BLaER1 (cell line): ENCODE measurements around the gene VLDLR.
"Not testable (repeated sequence)": the region's sequence is repeated elsewhere in the genome, so short reads cannot be mapped to it uniquely, and the experiment has no call there.

ENCODE experiments used
- H3K27ac ChIP-seq: shearing (Covaris generic); formaldehyde crosslinking; 2 replicates; pipeline ENCODE4 v1.8.1; 2022
- H3K27me3 ChIP-seq: shearing (Covaris generic); formaldehyde crosslinking; 2 replicates; pipeline ENCODE4 v1.8.1; 2022
- H3K36me3 ChIP-seq: shearing (Covaris generic); formaldehyde crosslinking; 2 replicates; pipeline ENCODE4 v1.8.1; 2022
- H3K4me1 ChIP-seq: shearing (Covaris generic); formaldehyde crosslinking; 2 replicates; pipeline ENCODE4 v1.8.1; 2022
- H3K4me2 ChIP-seq: shearing (Covaris generic); formaldehyde crosslinking; 2 replicates; pipeline ENCODE4 v1.8.1; 2022
- H3K4me3 ChIP-seq: shearing (Covaris generic); formaldehyde crosslinking; 2 replicates; pipeline ENCODE4 v1.8.1; 2022
- H3K9ac ChIP-seq: shearing (Covaris generic); formaldehyde crosslinking; 2 replicates; pipeline ENCODE4 v1.8.1; 2022
- H3K9me3 ChIP-seq: shearing (Covaris generic); formaldehyde crosslinking; 2 replicates; pipeline ENCODE4 v1.8.1; 2022
- H4K20me1 ChIP-seq: shearing (Covaris generic); formaldehyde crosslinking; 2 replicates; pipeline ENCODE4 v1.8.1; 2022
- Cebpa-rat ChIP-seq: shearing (Covaris generic); IDR thresholded peaks from 2 replicates; pipeline ENCODE4 v1.8.1; 2022

The VLDLR gene

DNA sequence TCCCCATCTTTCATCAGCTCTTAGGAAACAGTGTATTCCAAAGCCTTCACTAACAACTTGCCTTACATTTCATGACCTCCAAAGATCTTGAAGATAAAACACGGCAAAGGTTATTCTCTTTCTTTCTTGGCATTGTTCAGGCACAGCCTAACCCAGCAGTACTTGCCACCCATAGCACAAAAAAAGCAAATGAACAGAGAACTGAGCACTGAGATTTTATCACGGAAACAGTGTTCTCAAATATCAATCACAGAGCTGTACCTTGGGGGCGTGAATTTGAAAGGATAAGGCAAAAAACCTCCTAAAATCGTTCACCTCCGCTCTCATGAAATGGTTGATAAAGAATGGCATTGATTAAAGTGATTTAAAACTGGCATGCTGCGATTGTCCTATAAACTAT is 78.8 kb downstream of the VLDLR start:
- H3K27me3 ChIP-seq, result no peaks in the 10 kb centered on the region

DNA sequence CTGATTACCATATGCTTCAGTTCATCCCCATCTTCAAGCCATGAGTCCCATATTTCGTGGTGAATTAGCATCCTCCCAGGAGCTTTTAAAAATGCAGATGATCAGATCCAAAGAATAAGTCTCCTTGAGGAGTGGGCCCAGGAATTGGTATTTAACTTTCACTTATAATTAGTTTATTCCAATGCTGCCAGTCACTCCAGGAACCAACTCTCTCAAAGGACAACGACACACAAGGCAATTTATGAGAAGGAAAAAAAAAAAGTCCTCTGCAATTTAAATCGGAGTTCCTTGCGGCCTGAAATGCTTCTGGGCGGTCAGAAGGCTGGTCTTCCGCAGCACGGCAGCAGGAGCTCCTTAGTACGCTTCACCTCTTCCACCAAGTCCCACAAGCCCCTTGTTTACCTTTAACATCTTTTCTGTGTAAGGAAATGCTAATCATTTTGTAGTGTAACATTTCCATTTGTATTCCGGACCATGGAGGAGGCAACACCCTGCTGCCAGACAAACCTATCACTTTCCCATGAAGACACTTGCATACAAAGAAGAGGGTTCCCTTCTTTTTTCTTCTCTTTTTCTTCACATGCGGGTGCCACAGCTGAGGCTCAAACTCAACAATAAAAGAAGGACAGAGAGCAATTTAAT is 79.4 kb downstream of the VLDLR start:
- H3K27ac ChIP-seq, result no peak overlapping the region
- no peak overlapping the region for H3K9ac ChIP-seq
- no peak for TF ChIP-seq Cebpa-rat
- H3K9me3 ChIP-seq, result no peaks in the 10 kb centered on the region
- H3K4me1 ChIP-seq, result no peaks in the 10 kb centered on the region
- no peaks in the 10 kb centered on the region for H3K36me3 ChIP-seq
- no peak overlapping the region for H3K4me2 ChIP-seq
- no peaks in the 10 kb centered on the region for H3K27me3 ChIP-seq
- no peak overlapping the region for H3K4me3 ChIP-seq
- H4K20me1 ChIP-seq, result no peaks in the 10 kb centered on the region

More for the DNA sequence above, 78.8 kb downstream of the VLDLR start:
- no peaks in the 10 kb centered on the region for H3K36me3 ChIP-seq
- no peak overlapping the region for H3K4me3 ChIP-seq
- H4K20me1 ChIP-seq, result no peaks in the 10 kb centered on the region
- H3K27ac ChIP-seq, result no peak overlapping the region
- no peak for TF ChIP-seq Cebpa-rat
- H3K9ac ChIP-seq, result no peak overlapping the region
- no peaks in the 10 kb centered on the region for H3K4me1 ChIP-seq
- H3K4me2 ChIP-seq, result no peak overlapping the region
- no peaks in the 10 kb centered on the region for H3K9me3 ChIP-seq

DNA sequence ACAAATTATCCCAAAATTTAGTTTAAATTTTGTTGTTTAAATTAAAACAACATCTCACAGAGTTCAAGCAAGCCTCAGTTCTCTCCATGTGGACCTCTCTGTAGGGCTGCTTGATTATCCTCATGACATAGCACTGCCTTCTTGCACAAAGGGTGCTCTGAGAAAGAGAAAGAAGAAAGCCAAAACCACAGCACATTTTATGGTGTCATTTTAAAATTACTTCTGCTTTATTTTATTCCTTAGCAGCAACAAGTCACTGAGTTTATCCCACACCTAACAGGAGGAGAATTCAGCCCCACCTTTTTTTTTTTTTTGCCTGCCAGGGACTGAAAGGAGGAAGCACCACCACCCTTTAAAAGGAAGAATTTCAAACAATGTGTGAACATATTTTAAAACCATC is 82.9 kb downstream of the VLDLR start:
- no peak overlapping the region for H3K27ac ChIP-seq

DNA sequence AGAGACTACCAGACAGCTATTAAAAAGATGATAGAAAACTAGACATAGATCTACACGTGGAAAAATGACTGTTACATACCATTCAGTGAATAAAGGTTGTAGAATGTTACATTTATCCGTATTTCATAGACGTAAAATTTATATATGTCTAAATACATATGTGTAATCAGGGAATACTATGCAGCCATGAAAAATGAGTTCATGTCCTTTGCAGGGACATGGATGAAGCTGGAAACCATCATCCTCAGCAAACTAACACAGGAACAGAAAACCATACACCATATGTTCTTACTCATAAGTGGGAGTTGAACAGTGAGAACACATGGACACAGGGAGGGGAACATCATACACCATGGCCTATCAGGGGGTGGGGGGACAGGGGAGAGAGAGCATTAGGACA is 85.7 kb downstream of the VLDLR start:
- not testable (repeated sequence) for H3K4me1 ChIP-seq, H3K36me3 ChIP-seq, H3K27me3 ChIP-seq, H3K4me3 ChIP-seq, H3K4me2 ChIP-seq, H3K27ac ChIP-seq, H3K9me3 ChIP-seq, H4K20me1 ChIP-seq, H3K9ac ChIP-seq

More for the DNA sequence above, 82.9 kb downstream of the VLDLR start:
- Histone ChIP-seq H3K27me3 (no peaks in the 10 kb centered on the region), H3K9ac (no peak overlapping the region), H3K36me3 (no peaks in the 10 kb centered on the region), H3K4me2 (no peak overlapping the region), H3K4me3 (no peak overlapping the region), H3K9me3 (no peaks in the 10 kb centered on the region), H3K4me1 (no peaks in the 10 kb centered on the region), H4K20me1 (no peaks in the 10 kb centered on the region)
- TF ChIP-seq Cebpa-rat, result no peak
